A549 (cell line): ENCODE data around the gene HNMT. TPM values are rescaled to one million over a fixed set of nuclear protein-coding genes. Genes with fewer than 3 reads are reported as not detected.

Source experiments
- ATAC-seq, 2 experiments: fragments of 200-7000 bp in 1 of 2; fragments of >200 bp in 1 of 2; cut with Nextera tagmentation in 1 of 2; cut with Tn5 transposase in 1 of 2; 3 replicates each; pipeline versions ENCODE4 v1.8.0 to v1.9.1; 2018 to 2020; ENCODE audit warnings: mild to moderate bottlenecking in 1 of 2, moderate library complexity in 1 of 2
- CTCF ChIA-PET: fragments of 300-600 bp; sonication (Branson Sonifier 250); formaldehyde crosslinking; extraction: SDS; loops from one replicate; lab custom pipeline; 2021; ENCODE audit warnings: antibody characterized with exemption, inconsistent platforms; lab: Yijun Ruan, JAX
- POLR2A ChIA-PET: fragments of 350-600 bp; formaldehyde crosslinking; extraction: SDS; loops from one replicate; lab custom pipeline; 2021; ENCODE audit warnings: antibody characterized with exemption, inconsistent platforms; lab: Yijun Ruan, JAX
- DNase-seq, 2 experiments: peaks; one replicate each; pipeline versions ENCODE4 v3.0.0 to v3.0.0-alpha.2; 2011 to 2016; ENCODE audit warnings: low read depth in 1 of 2, low spot score in 1 of 2
- FAIRE-seq: peaks from 2 replicates; lab custom pipeline; 2011; peaks lifted over from hg19 to GRCh38; lab: Jason Lieb, UNC
- H3K27ac ChIP-seq, 2 experiments: fragments of >200 bp; sonication (Bioruptor Twin); formaldehyde crosslinking; 3 replicates each; pipeline ENCODE4 v1.5.1; 2016 to 2017
- H3K4me1 ChIP-seq: fragments of >200 bp; sonication (Bioruptor Twin); formaldehyde crosslinking; 3 replicates; pipeline ENCODE4 v1.6.1; 2016
- H3K4me2 ChIP-seq: fragments of >200 bp; sonication (Bioruptor Twin); formaldehyde crosslinking; 3 replicates; pipeline ENCODE4 v1.6.1; 2016
- H3K4me3 ChIP-seq: fragments of >200 bp; sonication (Bioruptor Twin); formaldehyde crosslinking; 3 replicates; pipeline ENCODE4 v1.5.1; 2016
- H3K9me3 ChIP-seq: fragments of >200 bp; sonication (Bioruptor Twin); formaldehyde crosslinking; 3 replicates; pipeline ENCODE4 v1.6.1; 2016
- ATOH8 ChIP-seq: fragments of 250-450 bp; sonication (Bioruptor Pico); IDR thresholded peaks from 2 replicates; pipeline ENCODE4 v1.5.0; 2020; ENCODE audit warnings: low read depth, mild to moderate bottlenecking, moderate library complexity
- CBX2 ChIP-seq: fragments of 200-600 bp; sonication (generic); IDR thresholded peaks from 2 replicates; pipeline ENCODE4 v1.6.1; 2016; ENCODE audit warnings: low read depth, mild to moderate bottlenecking, borderline replicate concordance
- CEBPB ChIP-seq, 2 experiments: fragments of >200 bp in 1 of 2; sonication (Bioruptor Twin) in 1 of 2; formaldehyde crosslinking in 1 of 2; IDR thresholded peaks; 2 replicates each; pipeline ENCODE4 v1.6.1; 2012 to 2016
- EHF ChIP-seq: fragments of 250-450 bp; sonication (Bioruptor Pico); IDR thresholded peaks from 2 replicates; pipeline ENCODE4 v1.5.0; 2020; ENCODE audit warnings: mild to moderate bottlenecking
- EHMT2 ChIP-seq: fragments of 200-600 bp; sonication (generic); IDR thresholded peaks from 2 replicates; pipeline ENCODE4 v1.6.1; 2016; ENCODE audit warnings: antibody characterized with exemption, low read depth, mild to moderate bottlenecking, moderate library complexity
- HES2 ChIP-seq: fragments of >200 bp; sonication (Bioruptor Twin); formaldehyde crosslinking; IDR thresholded peaks from 2 replicates; pipeline ENCODE4 v1.6.1; 2016
- HOXA7 ChIP-seq: fragments of 250-450 bp; sonication (Bioruptor Pico); IDR thresholded peaks from 2 replicates; pipeline ENCODE4 v1.5.0; 2020; ENCODE audit warnings: mild to moderate bottlenecking, moderate library complexity
- JUN ChIP-seq, 2 experiments: fragments of >200 bp; sonication (Bioruptor Twin); formaldehyde crosslinking; IDR thresholded peaks; 2 replicates in 1 of 2; 3 replicates in 1 of 2; pipeline ENCODE4 v1.6.1; 2016 to 2017
- NR3C1 ChIP-seq: fragments of >200 bp; sonication (Bioruptor Twin); formaldehyde crosslinking; IDR thresholded peaks from 3 replicates; pipeline ENCODE4 v1.6.1; 2017
- PHF8 ChIP-seq: fragments of 200-600 bp; sonication (generic); IDR thresholded peaks from 2 replicates; pipeline ENCODE4 v1.6.1; 2016; ENCODE audit warnings: low read depth, mild to moderate bottlenecking, antibody characterized with exemption, moderate library complexity, borderline replicate concordance
- RARB ChIP-seq: fragments of 250-450 bp; sonication (Bioruptor Pico); IDR thresholded peaks from 2 replicates; pipeline ENCODE4 v1.8.0; 2021; ENCODE audit warnings: mild to moderate bottlenecking, moderate library complexity
- RCOR1 ChIP-seq: fragments of 150-350 bp; IDR thresholded peaks from 2 replicates; pipeline ENCODE4 v1.6.1; 2014; ENCODE audit warnings: antibody characterized with exemption, low read length, low read depth
- REST ChIP-seq: fragments of 200-600 bp; sonication (generic); IDR thresholded peaks from 2 replicates; pipeline ENCODE4 v1.6.1; 2016; ENCODE audit warnings: antibody characterized with exemption, mild to moderate bottlenecking, moderate library complexity
- RFX5 ChIP-seq: fragments of 450-650 bp; IDR thresholded peaks from 2 replicates; pipeline ENCODE4 v1.7.1; 2014; ENCODE audit warnings: antibody characterized with exemption, mild to moderate bottlenecking, moderate library complexity
- SMC3 ChIP-seq: fragments of >200 bp; sonication (Bioruptor Twin); formaldehyde crosslinking; IDR thresholded peaks from 3 replicates; pipeline ENCODE4 v1.6.1; 2018; ENCODE audit warnings: inconsistent platforms
- ZNF302 ChIP-seq: fragments of 250-450 bp; sonication (Bioruptor Pico); IDR thresholded peaks from 2 replicates; pipeline ENCODE4 v1.9.0; 2021; ENCODE audit warnings: inconsistent platforms, mild to moderate bottlenecking, moderate library complexity
- ZSCAN20 ChIP-seq: fragments of 250-450 bp; sonication (Bioruptor Pico); IDR thresholded peaks from 2 replicates; pipeline ENCODE4 v1.8.0; 2022; ENCODE audit warnings: mild to moderate bottlenecking, moderate library complexity
- WGBS: methylation state at CpG from one replicate; pipeline ENCODE4 v1.1.6; 2017; ENCODE audit errors: missing lambda C conversion rate; 5-methylcytosine and 5-hydroxymethylcytosine counted together
- polyA plus RNA-seq, 4 experiments: library from polyadenylated mRNA; depleted of rRNA in 3 of 4; stranded (reverse); fragments of >200 nt; fragmentation: RNase III in 1 of 4; extraction: RNeasy Plus Mini Kit Qiagen cat#74134 plus additional on column Dnase treatment in 1 of 4; gene quantifications; 2 replicates in 3 of 4; 3 replicates in 1 of 4; pipeline ENCODE4 v1.2.3, GENCODE V29; 2011 to 2017
- TF ChIP-seq, protein P1 (sequence below): IDR thresholded peaks from 2 replicates; pipeline ENCODE4 v1.6.1; 2012
- TF ChIP-seq, protein P2 (sequence below): IDR thresholded peaks from 2 replicates; pipeline ENCODE4 v1.6.1; 2012; ENCODE audit warnings: low read depth, borderline replicate concordance

Gene HNMT
- polyA plus RNA-seq, 2 of the 4 experiments (the other 2 are of a cell fraction): 1.5 to 5.5 TPM

DNA sequence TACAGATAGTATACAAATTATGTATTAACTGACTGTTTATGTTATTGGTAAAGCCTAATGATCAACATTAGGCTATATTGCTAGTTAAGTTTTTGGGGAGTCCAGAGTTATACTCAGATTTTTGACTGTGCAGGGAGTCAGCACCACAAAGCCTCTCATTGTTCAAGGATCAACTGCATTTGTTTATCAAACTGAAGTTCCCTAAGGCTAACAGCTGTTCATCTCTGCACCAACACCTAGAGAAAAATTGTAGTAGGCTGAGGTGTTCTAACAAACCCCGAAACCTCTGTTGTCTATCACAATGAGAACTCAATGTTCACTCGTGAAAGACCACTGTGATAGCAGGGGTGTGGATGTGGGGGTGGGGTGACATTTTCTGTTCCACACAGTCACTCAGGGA, 97.7 kb downstream of the HNMT start (continued):
- TF ChIP-seq HES2 (no peak), ZNF302 (no peak), PHF8 (no peak), RARB (CRISPR knock-in tag) (no peak), CEBPB (IDR thresholded peaks at IDR 0.05) (no peak), JUN (IDR thresholded peaks at IDR 0.05) (no peak), REST (no peak), RFX5 (no peak), RCOR1 (no peak), CBX2 (no peak)
- TF ChIP-seq, protein P1, sequence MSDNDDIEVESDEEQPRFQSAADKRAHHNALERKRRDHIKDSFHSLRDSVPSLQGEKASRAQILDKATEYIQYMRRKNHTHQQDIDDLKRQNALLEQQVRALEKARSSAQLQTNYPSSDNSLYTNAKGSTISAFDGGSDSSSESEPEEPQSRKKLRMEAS: no peak
- TF ChIP-seq, all 56 proteins: peak for 0

DNA sequence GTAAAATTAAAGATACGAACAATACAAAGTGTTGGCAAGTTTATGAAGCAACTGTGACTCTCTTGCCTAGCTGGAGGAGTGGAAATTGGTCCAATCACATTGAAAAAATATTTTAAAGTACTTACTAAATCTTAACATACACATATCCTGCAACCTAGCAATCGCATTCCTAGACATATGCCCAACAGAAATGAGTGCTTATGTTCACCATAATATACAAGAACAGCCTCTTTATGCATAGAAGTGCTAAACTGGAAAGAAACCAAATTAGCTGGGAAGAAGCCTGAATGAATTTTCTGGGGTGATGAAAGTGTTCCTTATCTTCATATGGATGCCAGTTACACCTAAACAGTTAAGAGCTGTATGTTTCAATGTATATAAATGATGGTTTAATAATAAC, 98.9 kb downstream of the HNMT start:
- peaks cover 24% of the 10 kb centered on the region for H3K4me1 ChIP-seq
- POLR2A ChIA-PET: no interaction called here
- H3K9me3 ChIP-seq: peaks cover 7% of the 10 kb centered on the region; the same call in 1 of the 3 replicates
- H3K4me3 ChIP-seq: no peak overlapping the region
- CTCF ChIA-PET: interaction anchor here (1.1 kb wide), 1 partner anchor 9 kb away, joined by 3 read pairs; no protein-coding TSS in a partner anchor
- DNase-seq (no peak), ATAC-seq (no peak), FAIRE-seq (no peak)
- no peak overlapping the region for H3K27ac ChIP-seq
- TF ChIP-seq ATOH8: no peak
- TF ChIP-seq ZNF302: no peak
- no peak for TF ChIP-seq HOXA7
- TF ChIP-seq, protein P1: no peak
- no peak for TF ChIP-seq SMC3
- TF ChIP-seq NR3C1: no peak
- no peak for TF ChIP-seq EHF
- no peak for TF ChIP-seq ZSCAN20 (CRISPR knock-in tag)
- TF ChIP-seq, protein P2, sequence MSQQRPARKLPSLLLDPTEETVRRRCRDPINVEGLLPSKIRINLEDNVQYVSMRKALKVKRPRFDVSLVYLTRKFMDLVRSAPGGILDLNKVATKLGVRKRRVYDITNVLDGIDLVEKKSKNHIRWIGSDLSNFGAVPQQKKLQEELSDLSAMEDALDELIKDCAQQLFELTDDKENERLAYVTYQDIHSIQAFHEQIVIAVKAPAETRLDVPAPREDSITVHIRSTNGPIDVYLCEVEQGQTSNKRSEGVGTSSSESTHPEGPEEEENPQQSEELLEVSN: no peak
- no peak for TF ChIP-seq EHMT2
- no peak overlapping the region for H3K4me2 ChIP-seq
- WGBS: 80% methylated on average over 2 of the region's 2 CpGs
